HG03558 (cell line): ENCODE data around the gene RAB31.

Source experiments
- ATAC-seq: cut with Tn5 transposase; IDR thresholded peaks from one replicate; pipeline ENCODE4 v1.9.1; 2021; ENCODE audit warnings: moderate number of reproducible peaks; ENCODE audit not compliant: unreplicated experiment; ENCODE audit errors: extremely low read depth

The RAB31 gene

DNA sequence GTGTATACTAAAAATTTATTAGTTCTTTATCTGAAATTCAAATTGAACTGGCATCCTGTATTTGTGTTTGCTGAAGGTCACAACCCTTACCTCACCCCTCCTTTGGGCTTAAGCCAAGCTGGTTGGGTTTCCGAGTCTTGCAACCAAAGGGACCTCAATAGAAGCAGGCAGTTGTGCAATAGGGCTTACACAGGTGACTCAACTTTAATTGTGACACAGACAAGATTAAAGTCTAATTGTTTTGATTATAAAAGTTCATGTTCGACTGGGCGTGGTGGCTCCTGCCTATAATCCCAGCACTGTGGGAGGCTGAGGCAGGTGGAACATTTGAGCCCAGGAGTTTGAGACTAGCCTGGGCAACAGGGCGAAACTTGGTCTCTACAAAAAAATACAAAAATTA is 71.5 kb downstream of the RAB31 start:
- ATAC-seq: no peak

DNA sequence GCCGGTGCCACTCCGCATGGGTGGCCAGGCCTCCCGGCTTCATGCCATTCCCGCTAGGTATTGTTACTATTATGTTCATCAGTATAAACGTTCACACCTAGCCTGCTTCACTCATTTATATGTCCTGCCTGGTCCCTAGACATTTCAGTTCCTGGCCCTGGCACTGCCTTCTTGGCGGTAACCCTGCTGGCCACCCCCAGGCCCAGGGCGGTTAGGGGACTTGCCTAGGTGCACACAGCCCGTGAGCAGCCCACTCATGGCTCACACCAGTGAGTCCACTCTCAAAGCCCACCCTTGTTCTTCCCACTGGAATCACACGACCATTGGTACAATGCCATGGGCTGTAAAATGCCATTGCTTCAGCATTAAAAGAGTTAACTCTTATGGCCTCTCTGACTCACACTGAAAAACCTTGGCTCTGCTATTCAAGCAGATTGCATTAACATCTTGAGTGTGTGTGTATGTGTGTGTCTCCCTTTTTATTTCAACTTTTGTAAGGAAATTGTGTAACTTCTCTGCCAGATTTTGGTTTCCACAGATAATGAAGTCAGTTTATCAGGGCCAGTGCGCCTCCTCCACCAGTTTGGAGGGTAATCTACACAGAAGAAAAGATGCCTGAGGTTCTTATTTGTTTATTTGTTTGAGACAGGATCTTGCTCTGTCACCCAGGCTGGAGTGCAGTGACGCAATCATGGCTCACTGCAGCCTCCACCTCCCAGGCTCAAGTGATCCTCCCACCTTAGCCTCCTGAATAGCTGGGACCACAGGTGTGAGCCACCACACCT is 74.2 kb downstream of the RAB31 start:
- ATAC-seq: no peak

DNA sequence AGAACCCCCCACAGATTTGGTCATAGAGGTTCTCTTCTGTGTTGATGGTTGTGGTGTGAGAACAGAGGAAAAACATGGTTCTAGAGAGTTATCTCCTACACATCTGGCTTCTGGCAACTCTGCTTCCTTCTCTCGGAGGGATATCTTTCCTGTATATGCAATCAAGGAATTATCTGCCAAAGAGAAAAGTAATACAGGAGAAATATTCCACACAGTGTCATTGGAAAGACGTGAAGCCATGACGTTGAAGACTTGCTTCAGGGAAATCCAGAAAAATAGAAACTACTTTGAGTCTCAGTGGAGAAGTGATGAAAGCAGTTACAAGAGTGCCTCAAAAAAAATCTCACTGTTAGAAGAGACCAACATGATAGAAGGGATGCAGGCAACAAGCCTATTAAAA is 78.5 kb downstream of the RAB31 start:
- ATAC-seq: no peak

DNA sequence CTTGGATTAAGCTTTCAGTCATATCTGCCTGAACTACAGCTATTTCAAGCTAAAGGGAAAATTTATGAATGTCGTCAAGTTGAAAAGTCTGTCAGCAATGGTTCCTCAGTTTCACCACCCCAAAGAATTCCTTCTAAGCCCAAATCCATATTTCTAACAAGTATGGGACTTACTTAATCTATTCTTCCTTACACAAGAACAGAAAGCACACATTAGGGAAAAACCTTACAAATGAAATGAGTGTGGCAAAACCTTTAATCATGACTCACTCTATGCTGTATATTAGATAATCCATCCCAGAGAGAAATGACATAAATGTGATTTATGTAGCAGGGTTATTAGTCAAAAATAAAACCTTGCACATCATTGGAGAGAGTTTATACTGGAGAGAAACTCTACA is 78.9 kb downstream of the RAB31 start:
- no peak for ATAC-seq

DNA sequence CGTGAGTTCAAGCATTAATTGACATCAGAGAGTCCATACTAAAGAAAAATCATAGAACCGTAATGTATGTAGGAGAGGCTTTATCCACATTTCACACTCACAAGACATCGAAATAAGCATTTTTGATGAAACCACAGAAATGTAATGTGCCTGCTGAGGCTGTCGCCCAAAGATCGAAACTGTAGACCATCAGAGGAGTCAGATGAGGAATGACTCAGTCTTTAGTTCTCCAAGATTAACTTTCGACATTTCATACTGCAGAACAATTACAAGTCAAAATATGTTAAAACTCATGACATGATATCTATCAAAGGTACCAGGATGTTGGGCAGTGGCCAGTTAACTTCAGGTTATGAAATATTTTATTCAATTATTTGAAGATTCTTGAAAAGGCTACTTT is 79.6 kb downstream of the RAB31 start:
- no peak for ATAC-seq

DNA sequence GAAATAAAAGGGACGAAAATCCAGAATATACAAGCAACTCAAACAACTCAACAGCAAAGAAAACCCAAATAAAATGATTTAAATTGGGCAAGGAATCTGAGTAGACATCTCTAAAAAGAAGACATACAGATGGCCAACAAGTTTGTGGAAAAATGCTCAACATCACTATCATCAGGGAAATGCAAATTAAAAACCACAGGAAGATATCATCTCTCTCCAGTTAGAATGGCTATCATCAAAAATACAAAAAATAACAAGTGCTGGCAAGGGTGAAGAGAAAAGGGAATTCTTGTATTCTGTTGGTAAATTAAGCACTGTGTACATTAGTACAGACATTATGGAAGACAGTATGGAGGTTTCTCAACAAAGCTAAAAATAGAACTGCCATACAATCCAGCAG is 80.0 kb downstream of the RAB31 start:
- ATAC-seq: no peak

DNA sequence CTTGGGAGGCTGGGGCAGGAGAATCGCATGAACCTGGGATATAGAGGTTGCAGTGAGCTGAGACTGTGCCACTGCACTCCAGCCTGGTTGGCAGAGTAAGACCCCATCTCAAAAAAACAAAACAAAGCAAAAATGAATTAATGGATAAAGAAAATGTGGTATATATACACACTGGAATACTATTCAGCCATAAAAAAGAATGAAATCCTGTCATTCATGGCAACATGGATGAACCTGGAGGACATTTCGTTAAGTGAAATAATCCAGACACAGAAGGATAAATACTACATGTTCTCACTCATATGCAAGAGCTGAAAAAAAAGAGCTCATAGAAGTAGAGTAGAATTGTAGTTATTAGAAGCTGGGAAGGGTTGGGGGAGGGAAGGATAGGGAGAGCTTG is 80.8 kb downstream of the RAB31 start:
- no peak for ATAC-seq

DNA sequence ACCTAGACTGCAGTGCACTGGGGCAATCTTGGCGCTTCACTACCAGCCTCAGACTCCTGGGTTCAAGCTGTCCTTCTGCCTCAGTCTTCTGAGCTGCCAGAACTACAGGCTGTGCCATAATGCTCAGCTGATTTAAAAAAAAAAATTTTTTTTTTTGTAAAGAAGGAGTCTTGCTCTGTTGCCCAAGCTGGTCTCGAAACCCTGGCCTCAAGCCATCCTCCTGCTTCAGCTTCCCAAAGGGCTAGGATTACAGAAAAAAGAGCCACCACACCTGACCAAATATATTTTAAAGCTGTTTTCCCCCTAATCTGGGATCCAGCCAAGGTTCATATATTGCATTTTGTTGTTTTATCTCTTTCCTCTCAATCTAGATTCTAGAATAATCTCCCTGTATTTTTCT is 82.2 kb downstream of the RAB31 start:
- ATAC-seq: no peak

DNA sequence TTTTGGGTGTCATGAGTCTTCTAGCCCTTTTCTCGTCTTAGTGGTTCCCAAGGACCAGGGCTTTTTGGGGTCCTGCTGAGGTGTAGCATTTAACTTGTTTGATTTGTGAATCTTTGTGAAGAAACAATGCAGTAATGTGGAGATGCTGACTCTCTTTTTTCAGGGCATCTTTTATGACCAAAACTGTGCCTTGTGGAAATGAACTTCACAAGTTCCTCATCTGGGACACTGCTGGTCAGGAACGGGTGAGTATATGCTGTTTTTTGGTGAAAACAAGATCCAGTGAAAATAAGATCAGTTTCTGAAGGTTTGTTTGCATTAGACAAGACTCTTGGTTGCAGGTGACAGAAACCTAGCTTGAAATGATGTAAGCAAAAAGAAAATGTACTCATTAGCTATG is 83.9 kb downstream of the RAB31 start:
- no peak for ATAC-seq

DNA sequence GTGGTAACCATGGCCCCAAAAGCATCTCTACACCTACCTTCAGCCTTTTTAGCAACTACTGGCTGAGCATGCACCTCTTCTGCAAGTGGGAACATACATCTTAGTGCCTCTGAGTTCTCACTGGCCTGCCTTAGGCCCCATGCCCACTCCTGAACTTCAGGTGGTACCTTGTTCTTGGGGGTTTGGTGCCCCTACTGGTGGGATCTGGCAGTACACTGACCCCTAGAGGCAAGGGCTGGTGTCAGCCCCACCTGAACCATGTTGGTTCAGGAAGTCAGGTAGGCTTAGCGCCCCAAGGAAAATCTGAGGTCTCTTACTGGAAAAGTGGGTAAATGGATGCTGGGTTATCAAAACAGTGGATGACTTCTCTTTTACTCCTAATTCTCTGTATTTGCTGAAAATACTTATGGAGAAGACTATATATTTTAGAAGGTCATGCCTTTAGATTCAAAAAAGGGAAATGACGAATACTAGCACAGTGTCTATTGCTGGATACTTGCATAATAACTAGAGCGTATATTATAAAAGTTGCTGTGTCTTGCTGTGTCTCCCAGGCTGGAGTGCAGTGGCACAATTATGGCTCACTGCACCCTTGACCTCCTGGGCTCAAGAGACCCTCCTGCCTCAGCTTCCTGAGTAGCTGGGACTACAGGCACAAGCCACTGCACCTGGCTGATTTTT is 84.6 kb downstream of the RAB31 start:
- ATAC-seq: no peak

DNA sequence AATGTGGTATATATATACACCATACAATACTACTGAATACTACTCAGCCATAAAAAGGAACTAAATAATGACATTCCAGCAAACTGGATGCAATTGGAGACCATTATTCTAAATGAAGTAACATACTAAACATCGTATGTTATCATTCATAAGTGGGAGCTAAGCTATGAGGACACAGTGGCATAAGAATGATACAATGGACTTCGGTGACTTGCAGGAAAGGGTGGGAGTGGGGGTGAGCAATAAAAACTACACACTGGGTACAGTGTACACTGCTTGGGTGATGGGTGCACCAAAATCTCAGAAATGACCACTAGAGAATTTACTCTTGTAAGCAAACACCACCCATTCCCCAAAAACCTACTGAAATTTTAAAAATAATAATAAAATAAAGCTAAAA is 87.9 kb downstream of the RAB31 start:
- ATAC-seq: no peak

DNA sequence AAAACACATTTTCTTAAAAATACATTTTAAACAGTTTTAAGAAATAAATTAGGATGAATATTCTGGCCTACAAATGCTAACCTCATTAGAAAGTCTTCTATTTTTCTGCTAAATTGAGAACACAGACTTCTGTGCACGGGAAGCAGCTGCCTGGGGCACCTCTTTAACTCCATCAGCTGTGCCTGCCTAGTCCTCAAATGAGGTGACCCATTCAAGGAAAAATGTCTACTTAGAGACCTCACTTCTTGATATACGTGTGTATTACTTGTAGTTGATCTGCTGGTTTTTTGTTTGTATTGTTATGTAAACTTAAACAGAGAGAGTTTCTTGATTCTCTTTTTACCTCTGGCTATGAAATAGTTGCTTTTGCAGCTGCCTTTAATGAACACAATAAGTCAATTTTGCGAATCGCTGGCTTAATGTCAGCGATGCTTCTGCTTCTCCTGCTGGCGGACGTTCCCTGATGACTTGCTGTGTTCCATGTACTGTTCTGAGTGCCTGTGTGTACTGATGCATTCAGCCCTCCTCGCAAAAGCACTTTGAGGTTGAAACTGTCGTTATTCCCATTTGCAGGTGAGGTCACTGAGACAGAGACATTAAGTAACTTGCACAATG is 88.9 kb downstream of the RAB31 start:
- no peak for ATAC-seq

DNA sequence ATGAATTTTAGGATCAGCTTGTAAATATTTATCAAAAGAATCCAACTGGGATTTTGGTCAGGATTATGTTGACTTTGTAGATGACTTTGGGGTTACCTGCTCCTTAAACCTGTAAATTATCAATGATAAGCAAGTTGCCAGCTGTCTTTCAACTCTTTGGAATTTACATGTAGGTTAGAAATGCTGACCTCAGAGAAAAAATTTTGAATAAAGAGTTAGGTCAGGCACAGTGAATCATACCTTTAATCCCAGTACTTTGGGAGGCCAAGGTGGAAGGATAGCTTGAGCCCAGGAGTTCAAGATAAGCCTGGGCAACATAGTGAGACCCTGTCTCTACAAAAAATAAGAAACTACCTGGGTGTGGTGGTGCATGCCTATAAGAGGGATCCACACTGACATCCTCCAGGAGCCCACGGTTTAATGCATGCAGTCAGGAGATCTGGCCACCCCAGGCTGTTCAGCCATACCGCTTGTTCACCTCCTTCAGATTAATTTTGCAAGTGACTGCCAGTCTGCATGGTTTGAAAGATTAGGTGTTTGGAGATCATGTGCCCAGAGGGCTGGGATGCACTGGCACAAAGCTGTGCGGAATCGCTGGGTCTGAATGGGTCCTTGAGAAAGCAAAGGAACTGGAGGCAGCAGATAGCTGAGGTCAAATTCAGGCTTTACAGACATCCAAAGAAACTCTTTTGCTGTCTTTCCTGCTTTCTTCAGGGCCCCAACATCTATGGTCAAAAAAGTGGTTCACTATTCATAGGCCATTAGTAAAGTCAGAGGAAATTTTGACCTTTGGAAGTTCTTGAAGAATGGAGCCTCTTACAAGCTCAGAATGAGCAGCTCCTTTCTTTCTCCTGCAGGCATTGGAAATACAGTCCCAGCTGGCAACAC is 94.3 kb downstream of the RAB31 start:
- no peak for ATAC-seq

DNA sequence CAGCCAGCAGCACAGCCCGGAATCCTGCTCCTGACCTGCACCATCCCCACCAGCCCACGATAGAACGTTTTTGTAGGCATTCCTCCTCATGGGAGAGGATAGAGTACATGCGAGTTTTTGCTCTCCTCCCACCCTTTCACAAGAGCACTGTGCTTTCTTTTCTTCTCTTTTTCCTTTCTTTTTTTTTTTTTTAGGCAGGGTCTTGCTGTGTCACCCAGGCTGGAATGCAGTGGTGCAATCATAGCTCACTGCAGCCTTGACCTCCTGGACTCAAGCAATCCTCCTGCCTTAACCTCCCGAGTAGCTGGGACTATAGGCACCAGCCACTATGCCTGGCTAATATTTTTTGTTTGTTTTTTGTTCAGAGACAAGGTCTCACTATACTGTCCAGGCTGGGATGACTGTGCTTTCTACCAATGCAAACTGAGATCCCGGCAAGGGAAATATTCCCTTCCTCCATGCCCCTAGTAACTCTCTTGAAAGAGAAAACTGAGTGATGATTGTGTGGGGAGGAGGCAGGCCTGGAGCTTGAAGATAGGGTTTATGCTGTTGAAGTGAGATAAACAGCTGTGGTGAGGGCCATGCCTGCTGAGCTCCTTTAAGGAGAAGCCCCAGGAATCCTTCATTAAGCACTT is 95.1 kb downstream of the RAB31 start:
- no peak for ATAC-seq

DNA sequence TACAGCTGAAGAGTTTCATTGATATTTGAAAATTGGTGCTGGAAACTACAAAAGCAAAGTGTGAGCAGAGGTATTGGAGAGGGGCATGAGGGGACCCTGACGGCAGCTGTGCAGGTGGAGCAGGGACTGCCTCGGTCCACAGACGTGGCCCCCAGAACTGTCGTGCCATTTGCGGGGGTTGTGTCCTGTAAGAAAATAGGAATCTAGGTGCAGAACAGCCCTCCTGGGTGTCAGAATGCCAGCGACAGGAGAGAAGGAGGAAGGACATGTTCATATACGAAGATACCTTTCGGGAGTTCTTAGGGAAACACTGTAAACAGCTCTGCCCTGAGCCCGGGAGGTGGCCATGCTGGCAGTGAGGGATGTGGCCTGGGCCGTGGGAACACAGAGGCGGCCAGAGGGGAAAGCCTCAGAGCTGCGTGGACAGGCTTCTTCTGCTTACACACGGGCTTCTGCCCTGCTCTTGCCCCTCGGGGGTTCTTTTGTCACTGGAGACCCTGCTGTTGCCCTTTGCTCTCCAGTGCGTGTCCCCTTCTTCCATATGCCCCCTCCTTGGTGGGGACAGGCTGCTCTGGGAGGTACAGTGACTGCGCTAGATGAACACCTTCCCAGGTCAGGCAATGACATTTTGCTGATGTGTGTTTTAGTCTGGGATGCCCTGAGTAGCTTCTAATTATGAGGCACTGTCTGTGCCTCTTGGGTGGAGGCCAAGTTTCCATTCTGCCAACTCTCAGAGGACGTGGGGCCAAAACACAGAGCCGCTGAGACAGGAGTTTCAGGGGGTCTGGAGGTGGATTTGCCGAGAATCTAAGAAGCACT is 95.8 kb downstream of the RAB31 start:
- no peak for ATAC-seq

DNA sequence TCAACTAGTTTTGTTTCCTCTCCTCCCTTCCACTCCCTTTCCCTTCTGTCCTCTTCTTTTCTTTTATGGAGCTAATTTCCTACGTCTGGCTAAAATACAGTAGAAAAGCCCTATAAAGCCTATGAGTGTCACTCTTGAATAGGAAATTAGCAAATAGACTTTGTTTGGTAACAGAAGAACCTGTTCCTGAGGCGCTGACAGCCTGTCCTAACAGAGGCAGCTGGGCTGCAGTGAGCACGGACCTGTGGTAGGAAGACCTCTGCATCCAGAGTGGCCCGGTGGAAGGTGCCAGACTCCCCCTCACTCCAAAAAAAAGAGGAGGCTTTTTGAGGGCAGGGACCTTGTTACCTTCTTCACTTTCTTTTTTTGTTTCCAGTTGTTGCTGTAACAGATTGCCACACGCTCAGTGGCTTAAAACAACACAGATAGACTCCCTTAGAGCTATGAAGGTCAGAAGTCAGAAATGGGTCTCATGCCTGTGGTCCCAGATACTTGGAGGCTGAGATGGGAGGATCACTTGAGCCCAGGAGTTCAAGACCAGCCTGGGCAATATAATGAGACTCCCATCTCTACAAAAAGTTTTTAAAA is 96.5 kb downstream of the RAB31 start:
- ATAC-seq: no peak

DNA sequence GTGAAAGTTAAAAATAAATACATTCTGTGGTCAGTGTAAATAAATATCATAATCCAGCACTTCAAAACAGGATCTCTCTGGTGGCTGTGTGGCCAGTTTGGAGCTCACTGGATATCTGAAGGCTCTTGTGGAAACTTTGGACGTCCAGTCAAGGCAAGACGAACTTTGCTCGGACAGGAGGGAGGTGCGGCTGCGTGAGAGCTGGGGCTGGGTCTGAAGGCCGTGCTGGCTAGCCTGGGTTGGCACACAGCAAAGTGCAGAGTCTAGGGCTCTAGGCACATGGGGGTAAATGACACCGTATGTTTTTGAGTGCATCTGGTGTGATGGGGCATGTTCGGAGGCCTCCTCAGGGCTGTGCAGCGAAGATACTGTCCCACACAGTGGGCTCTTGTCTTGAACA is 98.8 kb downstream of the RAB31 start:
- no peak for ATAC-seq

DNA sequence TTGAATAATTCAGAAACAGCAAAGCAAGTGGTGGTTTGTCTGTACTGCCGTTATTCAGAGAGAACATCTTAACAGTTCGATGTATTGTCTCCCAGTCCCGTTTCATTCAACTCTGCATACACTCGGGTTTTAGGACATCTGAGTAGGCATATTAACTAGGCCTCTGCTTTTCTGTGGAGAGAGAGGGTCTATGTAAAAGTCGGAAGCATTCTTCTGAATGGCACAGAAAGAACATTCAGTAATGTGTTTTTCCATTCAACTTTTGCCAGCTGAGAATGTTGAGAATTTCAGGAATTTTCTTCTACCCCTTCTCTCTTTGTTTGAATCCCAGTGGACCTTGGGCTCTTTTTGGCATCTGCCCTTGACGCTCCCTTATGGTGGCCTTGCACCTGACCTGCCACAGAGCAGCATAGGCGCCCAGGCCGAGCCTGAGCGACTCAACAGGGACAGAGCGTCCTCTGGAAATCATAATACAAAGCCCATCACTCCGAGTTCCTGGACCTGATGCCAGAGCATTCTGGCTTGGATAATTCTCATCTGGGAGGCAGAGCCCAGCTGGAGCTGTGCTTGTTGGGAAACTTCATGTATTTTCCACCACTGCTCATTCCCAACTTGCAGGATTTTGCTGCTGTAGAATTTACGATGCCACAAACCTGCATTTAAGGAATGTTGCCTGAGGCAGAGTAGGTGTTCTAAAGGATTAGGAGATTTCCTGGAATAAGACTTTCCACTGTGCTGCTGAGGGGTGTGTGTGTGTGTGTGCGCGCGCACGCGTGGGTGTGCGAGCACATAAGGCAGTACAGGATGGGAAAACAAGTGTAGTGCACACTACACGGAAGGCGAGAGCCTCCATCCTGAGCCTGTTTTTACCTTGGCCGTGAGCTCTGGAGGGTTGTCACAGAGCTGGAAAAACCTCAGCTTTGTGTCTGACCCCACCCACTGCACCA is 100.5 kb downstream of the RAB31 start:
- no peak for ATAC-seq
